ENCODE data around the gene CCNYL1.
A peak's percentile ranks its signal among the peaks of the same experiment; 100 is the strongest.

CCNYL1 gene

DNA sequence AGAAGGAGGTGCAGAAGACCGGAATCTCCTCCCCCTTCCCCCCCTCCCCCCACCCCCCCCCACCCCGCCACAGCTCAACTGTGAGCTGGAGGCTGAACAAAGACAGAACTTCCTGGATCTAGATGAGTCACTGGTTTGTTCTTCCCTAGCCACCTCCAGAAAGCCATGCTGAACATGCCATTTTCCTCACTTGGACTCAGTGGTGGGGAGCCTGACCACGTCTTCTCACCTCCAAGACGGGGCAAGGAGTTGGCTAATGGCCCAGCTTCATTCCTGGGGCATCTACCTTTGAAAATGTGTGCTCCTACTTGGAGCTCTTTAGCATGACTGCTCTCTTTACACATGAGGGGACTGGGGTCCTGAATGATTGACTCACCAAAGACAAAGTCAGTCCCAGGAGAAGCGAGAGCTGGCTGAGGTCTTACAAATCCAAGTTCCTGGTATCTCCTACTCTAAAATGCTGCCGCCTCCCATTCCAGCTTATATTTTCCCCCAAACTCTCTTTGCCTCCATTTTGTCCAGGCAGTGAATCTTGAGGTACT lies 80.9 kb downstream of the CCNYL1 start:
- peak; percentile 63 for DNase-seq

DNA sequence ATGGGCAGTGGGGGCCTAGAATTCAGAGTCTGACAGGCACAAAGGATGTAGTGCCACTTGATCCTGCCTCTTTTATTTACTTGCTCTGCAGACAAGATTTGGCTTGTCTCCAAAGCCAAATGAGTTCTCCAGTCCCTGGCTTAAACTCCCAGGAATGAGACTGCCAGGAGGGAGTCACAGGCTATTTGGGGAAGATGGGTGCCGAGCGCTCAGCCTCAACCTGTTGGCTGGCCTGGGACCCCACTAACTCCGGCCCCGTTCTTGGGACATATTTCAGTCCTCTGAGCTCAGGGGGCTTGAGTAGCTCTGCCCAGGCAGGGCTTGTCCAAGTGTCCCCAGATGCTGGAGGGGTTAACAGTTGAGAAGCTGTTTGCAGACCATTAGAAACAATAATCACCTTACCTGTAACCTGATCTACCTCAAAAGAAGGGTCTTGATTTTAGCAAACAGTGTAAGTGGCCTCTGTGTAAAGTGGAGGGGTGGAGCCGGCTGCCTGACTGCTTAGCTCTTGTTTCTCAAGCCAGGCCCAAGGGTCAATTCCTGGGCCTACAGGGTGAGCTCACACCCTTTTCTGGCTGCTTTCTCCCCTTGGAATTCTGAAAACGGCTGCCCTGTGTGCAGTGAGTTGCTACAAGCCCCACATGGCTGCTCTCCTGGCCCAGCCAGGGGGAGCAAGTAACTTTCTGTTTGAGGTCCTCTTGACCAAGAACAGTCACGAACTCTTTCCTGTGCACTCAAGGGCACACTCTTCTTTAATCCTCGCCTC lies 85.3 kb downstream of the CCNYL1 start:
- DNase-seq, result peak; percentile 12

DNA sequence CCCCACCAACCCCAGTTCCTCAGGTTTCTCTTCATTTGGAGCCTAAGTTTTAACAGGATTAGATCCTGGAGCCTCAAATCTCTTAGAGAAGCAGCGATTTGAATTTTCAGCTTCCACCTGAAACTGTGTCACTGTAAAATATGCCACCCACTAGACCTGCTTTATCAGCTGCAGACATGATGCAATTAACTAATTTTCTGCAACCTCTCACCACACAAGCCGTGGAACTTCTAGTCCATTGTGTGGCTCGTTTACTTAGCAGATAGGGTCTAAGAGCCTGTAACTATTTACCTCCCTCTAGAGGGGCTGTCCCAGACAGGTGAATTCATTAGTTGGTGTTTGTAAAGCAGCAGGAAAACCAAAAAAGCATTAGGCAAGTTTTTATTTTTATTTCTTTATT lies 89.8 kb downstream of the CCNYL1 start:
- no peak for DNase-seq

DNA sequence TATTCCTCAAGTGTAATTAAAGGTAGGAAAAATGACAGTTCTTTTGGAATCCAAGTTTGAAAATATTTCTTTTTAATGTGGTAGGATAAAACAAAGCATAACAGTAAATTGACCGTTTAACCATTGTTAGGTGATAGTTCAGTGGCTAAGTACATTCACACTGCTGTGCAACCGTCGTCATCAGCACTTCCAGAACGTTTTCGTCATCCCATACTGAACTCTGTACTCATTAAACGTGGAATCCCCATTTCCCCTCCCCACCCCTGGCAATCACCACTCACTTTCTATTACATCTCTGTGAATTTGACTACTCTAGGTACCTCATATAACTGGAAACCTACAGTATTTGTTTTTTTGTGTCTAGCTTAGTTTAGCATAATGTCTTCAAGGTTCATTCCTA lies 91.2 kb downstream of the CCNYL1 start:
- no peak for DNase-seq

Measured in fibroblast of skin of scalp (primary cell).